ENCODE measurements around the gene DNASE2.

The DNASE2 gene

DNA sequence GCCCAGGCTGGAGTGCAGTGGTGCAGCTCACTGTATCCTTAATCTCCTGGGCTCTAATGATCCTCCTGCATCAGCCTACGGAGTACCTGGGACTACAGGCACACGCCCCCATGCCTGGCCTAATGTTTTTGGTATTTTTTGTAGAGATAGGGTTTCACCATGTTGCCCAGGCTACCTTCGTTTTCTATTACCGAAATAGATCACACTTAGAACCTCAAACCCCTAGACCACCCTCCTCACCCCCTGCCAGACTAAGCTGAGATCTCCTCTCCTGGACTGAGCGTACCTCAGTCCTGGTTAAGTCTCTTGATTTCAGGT is 5.4 kb upstream of the DNASE2 start:
- no peak for DNase-seq

DNA sequence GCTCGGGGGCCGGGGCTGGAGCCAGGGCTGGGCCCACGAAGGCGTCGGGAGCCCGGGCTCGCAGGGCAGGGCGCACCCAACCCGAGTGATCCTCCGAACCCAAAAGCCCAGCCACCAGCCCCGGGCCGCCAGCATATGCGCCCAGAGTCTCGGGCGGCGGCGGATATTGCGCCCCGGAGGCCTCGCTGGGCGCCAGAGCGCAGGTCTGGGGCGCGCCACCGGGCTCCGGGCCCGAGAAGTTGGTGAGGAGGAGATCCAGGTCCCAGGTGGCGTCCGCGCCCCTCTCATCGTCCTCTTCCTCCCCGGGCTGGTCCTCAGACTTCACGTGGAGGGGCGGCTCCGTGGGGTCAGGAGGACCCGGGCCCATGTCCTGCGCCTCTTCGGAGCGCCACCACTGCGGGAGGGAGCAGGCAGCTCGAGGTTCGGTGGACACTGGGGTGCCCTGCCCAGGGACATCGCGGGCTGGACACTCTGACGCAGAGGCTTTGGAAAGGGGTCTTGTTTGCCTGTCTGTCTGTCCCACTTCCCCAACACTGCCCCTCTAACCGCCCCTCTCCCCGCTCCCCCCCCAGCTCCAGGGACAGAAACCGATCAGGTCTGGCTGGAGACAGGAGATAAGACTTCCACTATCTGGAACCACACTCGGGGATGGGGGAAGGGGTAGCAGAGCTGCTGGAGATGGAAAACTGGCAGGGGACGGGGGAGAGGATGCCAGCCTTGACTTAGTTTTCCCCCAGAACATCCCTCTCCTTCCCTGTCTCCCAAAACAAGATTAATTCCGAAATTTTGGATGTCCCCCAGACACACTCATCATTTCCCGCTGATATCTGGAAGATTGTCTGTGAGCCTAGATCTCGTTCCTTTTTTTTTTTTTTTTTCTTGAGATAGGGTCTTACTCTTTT is 4.8 kb upstream of the DNASE2 start:
- no peak for DNase-seq

DNA sequence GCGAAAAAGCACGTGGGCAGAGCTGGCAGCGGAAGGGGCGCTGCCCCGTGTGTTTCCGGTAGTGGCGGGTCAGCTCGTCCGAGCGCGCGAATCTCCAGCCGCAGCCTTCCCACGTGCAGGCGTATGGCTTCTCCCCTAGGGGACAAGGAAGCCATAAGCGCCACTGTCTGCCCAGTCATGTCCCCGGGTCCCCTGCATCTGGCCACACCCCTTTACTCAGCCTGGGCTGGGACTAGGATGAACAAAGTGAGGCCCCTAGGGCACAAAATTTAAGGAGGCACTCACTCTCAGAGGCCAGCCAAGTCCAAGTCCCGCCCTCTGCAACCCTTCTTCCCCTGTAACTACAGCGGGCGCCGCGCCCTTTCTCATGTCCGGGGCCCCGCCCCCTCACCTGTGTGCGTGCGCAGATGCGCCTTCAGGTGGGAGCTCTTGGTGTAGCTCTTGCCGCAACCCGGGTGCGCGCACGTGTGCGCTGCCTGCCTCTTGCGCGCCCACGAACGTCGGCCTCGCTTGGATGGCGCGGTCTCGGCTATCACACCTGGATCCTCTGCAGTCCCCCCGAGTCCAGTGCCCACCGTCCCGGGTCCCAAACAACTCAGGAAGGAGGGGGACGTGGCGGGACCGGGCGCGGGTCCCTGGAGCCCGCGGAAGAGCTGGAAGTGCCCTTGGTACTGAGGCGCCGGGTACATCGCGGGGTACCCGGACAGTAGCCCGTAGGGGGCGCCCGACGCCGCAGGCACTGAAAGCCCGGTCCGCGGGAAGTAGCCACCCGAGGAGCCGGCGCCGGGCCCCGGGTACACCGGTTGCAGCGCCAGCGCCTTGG is 3.9 kb upstream of the DNASE2 start:
- DNase-seq: peak; percentile 99

DNA sequence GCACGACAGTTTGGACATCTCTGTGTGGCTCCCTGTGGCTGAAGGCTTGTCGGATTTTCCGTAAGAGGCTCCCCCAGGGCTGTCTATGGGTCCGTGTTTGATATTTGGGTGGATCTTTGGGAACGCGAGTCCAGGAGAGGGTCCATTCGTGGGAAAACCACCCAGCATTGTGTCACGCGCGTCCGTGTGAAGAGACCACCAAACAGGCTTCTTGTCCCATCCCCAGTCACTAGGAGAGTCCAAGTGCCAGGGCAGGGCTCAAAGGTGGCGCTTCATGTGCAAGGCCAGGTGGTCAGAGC is 3.3 kb upstream of the DNASE2 start:
- no peak for DNase-seq

DNA sequence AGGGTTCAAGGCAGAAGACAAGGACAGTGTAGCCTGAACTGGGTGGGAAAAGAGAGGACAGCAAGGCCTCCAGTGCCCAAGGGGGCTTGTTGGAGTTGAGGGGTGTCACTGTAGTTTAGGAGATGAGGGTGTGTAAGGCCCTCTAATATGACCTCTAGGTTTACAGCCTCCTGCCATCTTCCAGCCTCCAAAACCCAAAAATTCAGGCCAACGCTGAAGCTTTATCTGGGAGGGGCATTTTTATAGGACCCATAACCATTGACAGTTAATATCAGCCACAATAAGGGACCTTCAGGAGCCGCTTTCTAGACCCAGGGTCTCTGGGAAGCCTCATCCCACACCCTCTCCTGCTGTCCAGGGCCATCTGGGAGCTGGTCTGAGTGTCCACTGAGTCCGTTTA is 3.0 kb upstream of the DNASE2 start:
- no peak for DNase-seq

DNA sequence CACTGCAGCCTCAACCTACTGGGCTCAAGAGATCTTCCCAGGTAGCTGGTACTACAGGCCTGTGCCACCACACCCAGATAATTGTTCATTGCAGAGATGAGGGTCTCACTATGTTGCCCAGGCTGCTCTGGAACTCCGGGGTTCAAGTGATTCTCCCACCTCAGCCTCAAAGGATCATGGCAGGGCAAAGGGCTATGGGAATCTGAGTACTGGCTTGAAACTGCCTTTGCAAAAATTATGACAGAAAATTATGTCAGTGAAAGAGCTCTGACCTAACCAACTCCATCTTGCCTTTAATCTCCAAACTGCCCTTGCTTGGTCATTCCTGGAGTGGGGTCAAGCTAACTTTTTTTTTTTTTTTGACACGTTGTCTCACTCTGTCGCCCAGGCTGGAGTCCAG is 1.3 kb upstream of the DNASE2 start:
- DNase-seq: no peak

DNA sequence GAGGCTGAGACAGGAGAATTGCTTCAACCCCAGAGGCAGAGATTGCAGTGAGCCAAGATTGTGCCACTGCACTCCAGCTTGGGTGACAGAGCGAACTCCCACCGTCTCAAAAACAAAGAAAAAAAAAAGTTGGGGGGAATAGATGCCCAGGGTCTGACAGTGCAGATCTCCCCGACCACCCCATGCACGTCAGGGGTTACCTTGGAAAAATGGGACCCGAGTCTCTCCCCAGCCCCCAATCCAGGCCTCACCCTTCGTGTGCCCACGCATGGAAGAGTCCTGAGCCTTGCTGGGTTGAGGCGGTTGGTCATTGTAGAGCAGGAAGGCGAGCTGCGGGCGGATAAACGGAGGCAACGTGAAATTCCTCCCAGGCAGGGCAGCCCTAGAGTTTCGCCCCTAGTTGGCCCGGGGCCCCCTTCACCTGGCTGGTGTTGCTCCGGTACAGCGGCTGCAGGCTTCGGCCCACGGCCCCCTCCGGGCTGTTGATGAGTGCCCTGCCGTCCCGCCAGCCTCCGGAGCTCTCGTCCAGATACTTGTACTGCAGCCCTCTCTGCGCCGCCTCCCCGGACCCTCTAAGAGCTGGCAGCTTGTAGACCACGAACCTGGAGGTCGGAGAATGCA is 588 bp downstream of the DNASE2 start:
- DNase-seq: peak; percentile 62

DNA sequence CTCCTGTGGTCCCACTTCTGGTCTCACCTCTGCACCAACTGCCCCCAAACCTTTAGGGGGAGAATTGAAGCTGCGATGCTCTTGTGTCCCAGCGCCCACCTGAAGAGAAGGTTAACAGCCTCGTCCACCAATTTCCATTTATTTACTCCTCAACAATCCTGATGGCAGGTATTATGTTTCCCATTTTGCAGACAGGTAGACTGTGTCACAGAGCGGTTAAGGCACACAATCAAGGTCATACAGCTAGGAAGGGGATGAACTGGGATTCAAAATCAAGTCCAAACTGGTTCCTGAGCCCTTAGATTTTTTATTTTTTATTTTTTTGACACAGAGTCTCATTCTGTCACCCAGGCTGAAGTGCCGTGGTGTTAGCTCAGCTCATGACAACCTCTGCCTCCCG is 6.2 kb downstream of the DNASE2 start:
- no peak for DNase-seq

DNA sequence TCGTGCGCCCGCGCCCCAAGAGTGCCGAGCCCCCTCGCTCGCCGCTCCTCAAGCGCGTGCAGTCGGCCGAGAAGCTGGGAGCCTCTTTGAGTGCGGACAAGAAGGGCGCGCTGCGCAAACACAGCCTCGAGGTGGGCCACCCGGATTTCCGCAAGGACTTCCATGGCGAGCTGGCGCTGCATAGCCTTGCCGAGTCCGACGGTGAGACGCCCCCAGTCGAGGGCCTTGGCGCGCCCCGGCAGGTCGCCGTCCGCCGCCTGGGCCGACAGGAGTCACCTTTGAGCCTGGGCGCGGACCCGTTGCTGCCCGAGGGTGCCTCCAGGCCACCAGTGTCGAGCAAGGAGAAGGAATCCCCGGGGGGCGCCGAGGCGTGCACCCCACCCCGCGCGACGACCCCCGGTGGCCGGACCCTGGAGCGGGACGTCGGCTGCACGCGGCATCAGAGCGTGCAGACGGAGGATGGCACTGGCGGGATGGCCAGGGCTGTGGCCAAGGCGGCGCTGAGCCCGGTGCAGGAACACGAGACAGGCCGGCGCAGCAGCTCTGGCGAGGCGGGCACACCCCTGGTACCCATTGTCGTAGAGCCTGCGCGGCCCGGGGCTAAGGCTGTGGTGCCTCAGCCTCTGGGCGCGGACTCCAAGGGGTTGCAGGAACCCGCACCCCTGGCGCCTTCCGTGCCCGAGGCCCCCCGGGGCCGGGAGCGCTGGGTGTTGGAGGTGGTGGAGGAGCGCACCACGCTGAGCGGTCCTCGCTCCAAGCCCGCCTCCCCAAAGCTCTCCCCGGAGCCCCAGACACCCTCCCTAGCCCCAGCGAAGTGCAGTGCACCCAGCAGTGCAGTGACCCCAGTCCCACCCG is 7.1 kb downstream of the DNASE2 start:
- DNase-seq: peak; percentile 47

DNA sequence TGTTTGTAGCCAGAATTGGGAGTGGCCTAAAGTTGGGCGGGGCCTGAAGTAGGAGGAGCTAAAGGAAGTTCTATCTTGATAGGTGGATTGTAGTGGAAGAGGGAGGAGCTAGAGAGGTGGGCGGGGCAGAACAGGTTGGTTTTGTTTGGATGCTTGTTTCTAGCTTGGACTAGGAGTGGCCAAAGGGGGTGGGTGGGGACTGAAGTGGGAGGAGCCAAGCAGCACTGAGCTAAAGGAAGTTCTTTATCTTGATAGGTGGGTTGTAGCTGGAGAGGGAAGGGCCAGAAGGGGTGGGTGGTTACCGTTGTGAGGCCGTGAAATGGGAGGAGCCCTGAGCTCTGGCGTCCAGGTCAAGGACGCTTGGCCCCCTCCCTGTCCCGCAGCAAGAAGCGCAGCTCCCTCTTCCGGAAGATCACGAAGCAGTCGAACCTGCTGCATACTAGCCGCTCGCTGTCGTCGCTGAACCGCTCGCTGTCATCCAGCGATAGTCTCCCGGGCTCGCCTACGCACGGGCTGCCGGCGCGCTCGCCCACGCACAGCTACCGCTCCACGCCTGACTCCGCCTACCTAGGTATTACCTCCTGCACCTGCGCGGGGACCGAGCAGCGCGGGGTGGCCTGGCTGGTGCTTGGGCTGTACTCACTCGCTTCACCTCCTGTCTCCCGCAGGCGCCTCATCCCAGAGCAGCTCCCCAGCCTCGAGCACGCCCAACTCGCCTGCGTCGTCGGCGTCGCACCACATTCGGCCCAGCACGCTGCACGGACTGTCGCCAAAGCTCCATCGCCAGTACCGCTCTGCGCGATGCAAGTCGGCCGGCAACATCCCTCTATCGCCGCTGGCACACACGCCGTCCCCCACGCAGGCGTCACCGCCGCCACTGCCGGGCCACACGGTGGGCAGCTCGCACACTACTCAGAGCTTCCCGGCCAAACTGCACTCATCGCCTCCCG is 8.0 kb downstream of the DNASE2 start:
- DNase-seq: peak; percentile 97

DNA sequence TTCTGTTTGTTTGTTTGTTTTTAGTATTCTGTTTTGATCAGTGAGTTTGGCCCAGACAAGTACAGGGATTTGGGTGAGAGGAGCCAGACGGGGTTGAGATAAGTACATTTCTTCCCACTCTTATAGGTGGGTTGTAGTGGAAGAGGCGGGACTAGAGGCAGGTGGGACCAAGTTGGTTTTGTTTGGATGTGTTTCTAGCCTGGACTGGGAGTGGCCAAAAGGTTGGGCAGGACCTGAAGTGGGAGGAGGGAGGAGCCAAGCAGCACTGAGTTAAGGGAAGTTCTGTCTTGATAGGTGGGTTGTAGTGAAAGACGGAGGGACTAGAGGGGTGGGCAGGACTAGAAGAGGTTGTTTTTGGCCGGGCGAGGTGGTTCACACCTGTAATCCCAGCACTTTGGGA is 9.0 kb downstream of the DNASE2 start:
- DNase-seq: peak; percentile 51

DNA sequence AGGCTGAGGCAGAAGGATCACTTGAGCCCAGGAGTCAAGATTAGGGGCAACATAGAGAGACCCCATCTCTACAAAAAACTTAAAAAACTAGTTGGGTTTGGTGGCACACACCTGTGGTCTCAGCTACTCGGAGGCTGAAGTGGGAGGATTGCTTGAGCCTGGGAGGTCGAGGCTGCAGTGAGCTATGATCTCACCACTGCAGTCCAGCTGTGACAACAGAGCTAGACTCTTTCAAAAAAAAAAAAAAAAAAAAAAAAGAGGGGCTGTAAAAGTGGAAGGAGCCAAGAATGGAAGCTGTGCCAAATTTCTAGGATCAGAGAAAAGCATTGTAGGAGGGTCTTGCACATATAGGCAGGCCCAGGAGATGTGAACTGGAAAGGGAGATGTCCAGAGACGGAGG is 9.6 kb downstream of the DNASE2 start:
- DNase-seq: peak; percentile 43

DNA sequence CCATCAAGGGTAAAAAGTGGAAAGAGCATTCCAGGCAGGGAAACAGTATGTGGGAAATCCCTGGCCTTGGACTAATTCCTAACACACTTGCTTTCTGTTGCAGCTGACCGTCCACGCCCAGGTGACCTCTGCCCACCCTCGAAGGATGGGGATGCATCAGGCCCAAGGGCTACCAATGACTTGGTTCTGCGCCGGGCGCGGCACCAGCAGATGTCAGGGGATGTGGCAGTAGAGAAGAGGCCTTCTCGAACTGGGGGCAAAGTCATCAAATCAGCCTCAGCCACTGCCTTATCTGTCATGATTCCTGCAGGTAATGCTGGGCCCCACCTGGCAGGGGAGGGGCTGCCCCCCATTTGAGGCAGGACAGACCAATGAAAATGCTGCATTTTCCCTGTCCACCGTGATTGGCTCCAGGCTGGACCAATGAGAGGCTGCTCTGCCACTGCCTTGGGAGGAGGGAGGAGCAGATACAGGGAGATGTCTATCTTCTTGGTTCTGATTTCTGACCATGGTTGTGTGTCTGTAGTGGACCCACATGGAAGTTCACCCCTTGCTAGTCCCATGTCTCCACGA is 12.6 kb downstream of the DNASE2 start:
- peak; percentile 24 for DNase-seq

DNA sequence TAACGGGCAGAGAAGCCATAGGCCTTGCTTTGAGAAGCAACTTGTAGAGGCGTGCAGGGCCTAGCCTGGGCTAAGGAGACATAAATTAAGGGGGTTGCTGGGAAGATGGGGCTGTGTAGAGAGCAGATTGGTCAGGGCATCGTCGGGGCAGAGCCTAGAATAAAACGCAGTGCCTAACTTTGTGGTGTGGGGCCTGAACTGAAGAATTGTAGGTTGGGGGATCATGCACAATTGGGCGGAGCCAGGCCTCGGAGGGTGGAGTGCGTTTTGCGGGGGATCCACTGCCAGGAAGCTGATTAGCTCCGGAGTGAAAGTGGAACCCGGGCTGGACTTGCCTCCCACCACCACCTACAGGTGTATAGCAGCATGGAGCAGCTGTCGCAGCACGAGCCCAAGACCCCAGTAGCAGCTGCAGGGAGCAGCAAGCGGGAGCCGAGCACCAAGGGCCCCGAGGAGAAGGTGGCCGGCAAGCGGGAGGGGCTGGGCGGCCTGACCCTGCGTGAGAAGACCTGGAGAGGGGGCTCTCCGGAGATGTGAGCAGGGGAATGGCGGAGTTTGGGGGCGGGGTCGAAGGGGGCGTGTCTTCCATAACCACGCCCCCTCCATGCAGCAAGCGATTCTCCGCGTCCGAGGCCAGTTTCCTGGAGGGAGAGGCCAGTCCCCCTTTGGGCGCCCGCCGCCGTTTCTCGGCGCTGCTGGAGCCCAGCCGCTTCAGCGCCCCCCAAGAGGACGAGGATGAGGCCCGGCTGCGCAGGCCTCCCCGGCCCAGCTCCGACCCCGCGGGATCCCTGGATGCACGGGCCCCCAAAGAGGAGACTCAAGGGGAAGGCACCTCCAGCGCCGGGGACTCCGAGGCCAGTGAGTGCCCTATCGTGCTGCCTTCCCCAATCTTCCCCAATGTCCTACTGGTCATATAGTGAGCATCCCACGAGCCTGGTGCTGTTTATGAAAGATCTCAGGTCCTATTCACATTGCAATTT is 13.8 kb downstream of the DNASE2 start:
- peak; percentile 71 for DNase-seq

DNA sequence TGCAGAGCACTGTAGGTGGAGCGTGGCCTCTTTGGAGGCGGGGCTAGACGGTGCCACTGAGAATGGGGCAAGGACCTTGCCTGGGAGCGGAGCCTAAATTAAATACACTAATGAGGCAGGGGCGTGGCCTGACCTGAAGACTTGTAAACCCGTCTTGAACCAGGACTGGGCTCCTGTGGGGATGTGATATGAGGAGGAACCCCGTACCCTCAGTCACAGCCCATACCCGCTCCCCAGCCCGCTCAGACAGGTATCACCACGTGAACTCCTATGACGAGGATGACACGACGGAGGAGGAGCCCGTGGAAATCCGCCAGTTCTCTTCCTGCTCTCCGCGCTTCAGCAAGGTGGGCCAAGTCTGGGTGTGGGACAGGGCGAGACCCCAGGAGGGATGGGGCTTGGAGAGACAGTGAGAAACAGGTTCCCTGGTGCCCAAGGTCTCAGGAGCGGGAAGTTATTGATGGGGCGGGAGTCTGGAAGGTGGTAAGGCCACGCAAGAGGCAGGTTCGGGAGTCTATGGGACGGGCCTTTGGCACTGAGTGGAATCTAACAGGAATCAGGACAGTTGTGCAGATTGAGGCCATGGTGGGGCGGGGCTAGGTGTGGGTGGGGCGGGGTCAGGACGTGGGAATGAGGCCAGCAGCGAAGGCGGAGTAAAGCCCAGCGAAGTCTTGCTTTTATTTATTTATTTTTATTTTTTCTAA is 14.7 kb downstream of the DNASE2 start:
- no peak for DNase-seq

DNA sequence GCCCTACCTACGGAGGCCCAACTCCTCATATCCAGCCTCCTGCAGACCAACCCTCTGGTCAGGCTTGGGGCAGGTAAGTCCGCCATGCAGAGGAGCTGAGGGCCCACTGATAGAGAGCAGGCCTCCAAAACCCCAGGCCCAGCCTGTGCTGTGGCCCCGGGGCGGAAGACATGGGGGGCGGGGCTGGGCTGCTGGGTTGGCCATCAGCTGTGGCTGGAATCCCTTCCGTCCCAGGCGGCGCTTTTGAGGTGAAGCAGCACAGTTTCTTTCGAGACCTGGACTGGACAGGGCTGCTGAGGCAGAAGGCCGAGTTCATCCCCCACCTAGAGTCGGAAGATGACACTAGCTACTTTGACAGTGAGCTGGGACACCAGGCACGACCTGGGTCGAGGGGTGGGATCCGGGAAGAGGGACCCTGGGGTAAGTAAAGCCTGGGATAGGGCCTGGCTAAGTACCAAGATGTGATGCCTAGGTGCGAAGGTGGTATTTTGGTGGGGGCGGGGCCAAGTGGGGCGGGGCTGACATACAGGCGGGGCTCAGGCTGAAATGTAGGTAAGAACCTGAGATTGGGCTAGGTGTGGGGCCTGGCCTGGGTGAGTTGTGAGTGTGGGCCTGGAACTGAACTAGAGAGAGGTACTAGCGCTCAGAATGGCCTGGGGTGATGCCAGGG is 15.4 kb downstream of the DNASE2 start:
- DNase-seq: no peak

DNA sequence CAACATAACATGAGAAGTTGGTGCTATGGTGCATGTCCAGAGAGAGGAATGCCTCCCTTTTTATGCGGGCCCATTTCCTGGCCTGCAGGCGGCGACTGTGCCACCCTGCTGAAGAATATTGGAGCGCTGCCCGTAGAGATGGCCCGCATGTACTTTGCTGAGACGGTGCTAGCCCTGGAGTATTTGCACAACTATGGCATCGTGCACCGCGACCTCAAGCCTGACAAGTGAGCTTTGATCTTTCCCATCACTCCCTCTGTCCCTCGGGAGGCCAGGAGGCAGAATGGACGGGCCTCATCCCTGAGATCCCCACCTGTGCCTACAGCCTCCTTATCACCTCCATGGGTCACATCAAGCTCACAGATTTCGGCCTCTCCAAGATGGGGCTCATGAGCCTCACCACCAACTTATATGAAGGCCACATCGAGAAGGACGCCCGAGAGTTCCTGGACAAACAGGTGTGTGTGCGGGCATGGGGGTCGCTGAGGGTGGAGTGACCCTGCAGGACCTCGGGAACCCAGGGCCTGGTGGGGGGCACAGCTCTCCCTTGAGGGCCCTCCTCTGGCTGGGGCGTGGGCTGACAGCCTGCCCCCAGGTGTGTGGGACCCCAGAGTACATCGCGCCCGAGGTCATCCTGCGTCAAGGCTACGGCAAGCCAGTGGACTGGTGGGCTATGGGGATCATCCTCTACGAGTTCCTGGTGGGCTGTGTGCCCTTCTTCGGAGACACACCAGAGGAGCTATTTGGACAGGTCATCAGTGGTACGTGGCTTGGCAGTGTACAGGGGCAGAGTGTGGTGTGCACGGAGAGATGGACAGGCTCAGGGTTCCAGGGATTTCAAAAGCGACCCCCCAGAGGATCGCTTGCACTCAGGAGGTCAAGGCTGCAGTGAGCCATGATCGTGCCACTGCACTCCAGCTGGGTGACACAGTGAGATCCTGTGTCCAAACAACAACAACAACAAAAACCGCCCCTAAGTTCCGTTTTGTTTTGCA is 16.2 kb downstream of the DNASE2 start:
- DNase-seq: peak; percentile 72

DNA sequence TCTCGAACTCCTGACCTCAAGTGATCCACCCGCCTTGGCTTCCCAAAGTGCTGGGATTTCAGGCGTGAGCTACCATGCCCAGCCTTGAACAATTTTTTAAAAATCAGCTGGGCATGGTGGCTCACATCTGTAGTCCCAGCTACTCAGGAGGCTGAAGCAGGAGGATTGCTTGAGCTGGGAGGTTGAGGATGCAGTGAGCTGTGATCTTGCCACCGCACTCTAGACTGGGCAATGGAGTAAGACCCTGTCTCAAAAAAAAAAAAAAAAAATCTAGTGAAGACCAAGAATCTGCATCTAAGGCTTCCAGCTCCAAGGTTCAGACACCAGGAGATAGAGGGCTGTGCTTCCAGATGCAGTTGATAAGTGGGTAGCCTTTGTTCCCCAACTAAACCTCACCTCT is 17.1 kb downstream of the DNASE2 start:
- DNase-seq: no peak
